NCI-H82 (cell line): ENCODE results near the gene FKBP4.

ENCODE experiments used
- DNase-seq: peaks from one replicate; lab custom pipeline; 2025; lab: John Stamatoyannopoulos, UW

The FKBP4 gene

GRCh38 chr12:2813214-2814185, 18.7 kb downstream of the FKBP4 start:
- DNase-seq, result peak; percentile 93

- no peak for DNase-seq
Measured at GRCh38 chr12:2819810-2820209, 25.0 kb downstream of the FKBP4 start.

- DNase-seq, result no peak
Measured at GRCh38 chr12:2820432-2820831, 25.7 kb downstream of the FKBP4 start.

GRCh38 chr12:2823483-2823882, 28.7 kb downstream of the FKBP4 start:
- no peak for DNase-seq

GRCh38 chr12:2824541-2824940, 29.8 kb downstream of the FKBP4 start:
- no peak for DNase-seq

- no peak for DNase-seq
Measured at GRCh38 chr12:2825132-2825531, 30.4 kb downstream of the FKBP4 start.

- DNase-seq, result no peak
Measured at GRCh38 chr12:2826036-2826435, 31.3 kb downstream of the FKBP4 start.

- no peak for DNase-seq
Measured at GRCh38 chr12:2826721-2827515, 32.1 kb downstream of the FKBP4 start.

- no peak for DNase-seq
Measured at GRCh38 chr12:2829275-2829674, 34.5 kb downstream of the FKBP4 start.

- no peak for DNase-seq
Measured at GRCh38 chr12:2832550-2833127, 37.9 kb downstream of the FKBP4 start.

- DNase-seq, result no peak
Measured at GRCh38 chr12:2833327-2833726, 38.6 kb downstream of the FKBP4 start.

- no peak for DNase-seq
Measured at GRCh38 chr12:2833810-2834209, 39.0 kb downstream of the FKBP4 start.

- DNase-seq, result no peak
Measured at GRCh38 chr12:2834581-2835491, 40.1 kb downstream of the FKBP4 start, which contains the start of gene NRIP2. Gene NRIP2 (minus strand): TSS chr12:2835035. CDS start chr12:2834983, 52 bp downstream.

- peak; percentile 52 for DNase-seq
Measured at GRCh38 chr12:2835691-2836403, 41.1 kb downstream of the FKBP4 start.

GRCh38 chr12:2836574-2836973, 41.8 kb downstream of the FKBP4 start:
- no peak for DNase-seq

- no peak for DNase-seq
Measured at GRCh38 chr12:2841056-2841650, 46.4 kb downstream of the FKBP4 start.

GRCh38 chr12:2842948-2843347, 48.2 kb downstream of the FKBP4 start:
- DNase-seq, result no peak

GRCh38 chr12:2844786-2845185, 50.0 kb downstream of the FKBP4 start:
- DNase-seq, result no peak

GRCh38 chr12:2845280-2845679, 50.5 kb downstream of the FKBP4 start:
- DNase-seq, result peak; percentile 35

- DNase-seq, result no peak
Measured at GRCh38 chr12:2851931-2852330, 57.2 kb downstream of the FKBP4 start.
